CD4-positive, alpha-beta T cell (primary cell): Measurements from ENCODE around the gene GAREM1. TPM values are rescaled to one million over a fixed set of nuclear protein-coding genes. Genes with fewer than 3 reads are reported as not detected.

ENCODE experiments used
- ATAC-seq: fragments of 200-7000 bp; cut with Tn5 transposase; one replicate; pipeline ENCODE4 v1.10.0; 2022; ENCODE audit warnings: mild to moderate bottlenecking; ENCODE audit not compliant: poor library complexity
- CTCF ChIA-PET: fragments of 350-600 bp; sonication (Branson Sonifier 250); formaldehyde crosslinking; loops from one replicate; lab custom pipeline; 2021; ENCODE audit warnings: antibody characterized with exemption, inconsistent platforms; lab: Charles Lee
- POLR2A ChIA-PET: fragments of 350-600 bp; sonication (Branson Sonifier 250); formaldehyde crosslinking; loops from one replicate; lab custom pipeline; 2021; ENCODE audit warnings: antibody characterized with exemption, inconsistent platforms; lab: Charles Lee
- DNase-seq, 14 experiments: peaks; one replicate each; pipeline ENCODE4 v3.0.0-alpha.2; 2013 to 2020; ENCODE audit warnings: mixed read lengths in 2 of 14
- H3K27ac ChIP-seq, 2 donors: one replicate each; pipeline versions ENCODE4 v1.5.1 to v1.7.0; 2013; ENCODE audit warnings: low read length in 2 of 2, low read depth in 1 of 2, mild to moderate bottlenecking in 1 of 2
- H3K27me3 ChIP-seq, 2 experiments: 1 replicate in 1 of 2; 2 replicates in 1 of 2; pipeline versions ENCODE4 v1.6.1 to v1.7.0; 2013; ENCODE audit warnings: low read length in 2 of 2, control low read depth in 1 of 2, mild to moderate bottlenecking in 1 of 2, moderate library complexity in 1 of 2; ENCODE audit not compliant: insufficient read depth in 2 of 2, control insufficient read depth in 1 of 2
- H3K36me3 ChIP-seq: one replicate; pipeline ENCODE4 v1.6.1; 2013; ENCODE audit warnings: low read length, control low read depth; ENCODE audit not compliant: insufficient read depth
- H3K4me1 ChIP-seq: one replicate; pipeline ENCODE4 v1.6.1; 2013; ENCODE audit warnings: low read length, control low read depth; ENCODE audit not compliant: insufficient read depth
- H3K4me3 ChIP-seq: one replicate; pipeline ENCODE4 v1.5.1; 2013; ENCODE audit warnings: mild to moderate bottlenecking, low read length, moderate library complexity
- H3K9me3 ChIP-seq, 2 experiments: 1 replicate in 1 of 2; 2 replicates in 1 of 2; pipeline versions ENCODE4 v1.6.1 to v1.7.0; 2013; ENCODE audit warnings: low read length in 2 of 2, mild to moderate bottlenecking in 2 of 2, control low read depth in 1 of 2, moderate library complexity in 1 of 2; ENCODE audit not compliant: control insufficient read depth in 1 of 2, insufficient read depth in 1 of 2
- H3K27ac Mint-ChIP-seq: one replicate; pipeline ENCODE4 v1.8.0; 2020; ENCODE audit warnings: mixed read lengths
- H3K27me3 Mint-ChIP-seq: one replicate; pipeline ENCODE4 v1.8.0; 2021; ENCODE audit warnings: mixed read lengths
- H3K36me3 Mint-ChIP-seq: one replicate; pipeline ENCODE4 v1.8.0; 2021; ENCODE audit warnings: low read depth, mixed read lengths
- H3K4me1 Mint-ChIP-seq: one replicate; pipeline ENCODE4 v1.8.0; 2021; ENCODE audit warnings: low read depth, mixed read lengths
- H3K4me3 Mint-ChIP-seq: one replicate; pipeline ENCODE4 v1.8.0; 2020; ENCODE audit warnings: mild to moderate bottlenecking, mixed read lengths
- H3K9me3 Mint-ChIP-seq: one replicate; pipeline ENCODE4 v1.8.0; 2020; ENCODE audit warnings: mixed read lengths
- CTCF ChIP-seq: fragments of 200-600 bp; IDR thresholded peaks from one replicate; pipeline ENCODE4 v1.8.0; 2022; ENCODE audit warnings: antibody characterized with exemption, mild to moderate bottlenecking
- intact Hi-C, 2 experiments: fragments of 100-400 bp; cut with DNase I in 1 of 2; cut with micrococcal nuclease in 1 of 2; formaldehyde crosslinking; loops; one replicate each; pipeline versions ENCODE4 v1.15.1 to v1.9.0; 2023 to 2025; cut with DNase I, micrococcal nuclease
- total RNA-seq, 174 experiments: library from RNA in 2 of 174; stranded (reverse) in 2 of 174; gene quantifications; one replicate each; pipeline ENCODE4 v1.2.3 and lab custom pipeline; 2021 to 2026

Gene GAREM1
- total RNA-seq, 2 experiments from 2014 or later: 0.14 to 0.34 TPM

GRCh38 chr18:32308493-32309120, 162.1 kb downstream of the GAREM1 start:
- no peak overlapping the region for H3K27ac Mint-ChIP-seq
- H3K36me3 ChIP-seq: no peaks in the 10 kb centered on the region
- H3K4me3 Mint-ChIP-seq: no peak overlapping the region
- no peak overlapping the region for H3K4me3 ChIP-seq
- no peak overlapping the region for H3K27ac ChIP-seq
- H3K4me1 ChIP-seq: no peaks in the 10 kb centered on the region
- H3K9me3 Mint-ChIP-seq: no peaks in the 10 kb centered on the region
- H3K9me3 ChIP-seq: no peaks in the 10 kb centered on the region
- DNase-seq: no peak
- H3K27me3 Mint-ChIP-seq: peaks cover 7% of the 10 kb centered on the region
- intact Hi-C loops: no loop called here
- no peak for ATAC-seq
- peaks cover 3 to 5% of the 10 kb centered on the region in 2 experiments for H3K27me3 ChIP-seq
- CTCF ChIA-PET: no interaction called here
- TF ChIP-seq CTCF: no peak
- H3K4me1 Mint-ChIP-seq: no peaks in the 10 kb centered on the region
- H3K36me3 Mint-ChIP-seq: no peaks in the 10 kb centered on the region
- POLR2A ChIA-PET: no interaction called here

GRCh38 chr18:32303400-32303799, 167.3 kb downstream of the GAREM1 start:
- intact Hi-C loops: no loop called here
- H3K9me3 ChIP-seq: no peaks in the 10 kb centered on the region
- no peak overlapping the region for H3K27ac ChIP-seq
- H3K36me3 ChIP-seq: no peaks in the 10 kb centered on the region
- H3K36me3 Mint-ChIP-seq: no peaks in the 10 kb centered on the region
- no peak overlapping the region for H3K4me3 Mint-ChIP-seq
- POLR2A ChIA-PET: no interaction called here
- TF ChIP-seq CTCF: no peak
- H3K4me1 Mint-ChIP-seq: no peaks in the 10 kb centered on the region
- H3K27me3 Mint-ChIP-seq: peaks cover 20% of the 10 kb centered on the region
- H3K4me1 ChIP-seq: no peaks in the 10 kb centered on the region
- no peak overlapping the region for H3K27ac Mint-ChIP-seq
- ATAC-seq (no peak), DNase-seq (no peak)
- no peaks in the 10 kb centered on the region for H3K9me3 Mint-ChIP-seq
- CTCF ChIA-PET: interaction anchor here (1.5 kb wide), 1 partner anchor 10 kb away, joined by 4 read pairs; no protein-coding TSS in a partner anchor
- peaks cover 0 to 3% of the 10 kb centered on the region in 2 experiments for H3K27me3 ChIP-seq
- H3K4me3 ChIP-seq: no peak overlapping the region

GRCh38 chr18:32302806-32303205, 167.9 kb downstream of the GAREM1 start:
- H3K4me3 Mint-ChIP-seq: no peak overlapping the region
- DNase-seq (no peak), ATAC-seq (no peak)
- peaks cover 26% of the 10 kb centered on the region for H3K27me3 Mint-ChIP-seq
- ChIA-PET CTCF (interaction anchor here (1.5 kb wide), 1 partner anchor 11 kb away, joined by 4 read pairs; no protein-coding TSS in a partner anchor), POLR2A (no interaction called here)
- no peaks in the 10 kb centered on the region for H3K4me1 Mint-ChIP-seq
- H3K9me3 Mint-ChIP-seq: no peaks in the 10 kb centered on the region
- no peak for TF ChIP-seq CTCF
- no peaks in the 10 kb centered on the region for H3K36me3 Mint-ChIP-seq
- H3K4me1 ChIP-seq: no peaks in the 10 kb centered on the region
- intact Hi-C loops: no loop called here
- H3K36me3 ChIP-seq: no peaks in the 10 kb centered on the region
- peaks cover 0 to 3% of the 10 kb centered on the region in 2 experiments for H3K27me3 ChIP-seq
- H3K4me3 ChIP-seq: no peak overlapping the region
- no peak overlapping the region for H3K27ac Mint-ChIP-seq
- H3K9me3 ChIP-seq: no peaks in the 10 kb centered on the region
- H3K27ac ChIP-seq: no peak overlapping the region
